ENCODE data around the gene CLASP1. TPM values are rescaled to one million over a fixed set of nuclear protein-coding genes. Genes with fewer than 3 reads are reported as not detected.
"Not testable (repeated sequence)": the region's sequence is repeated elsewhere in the genome, so short reads cannot be mapped to it uniquely, and the experiment has no call there.

CLASP1 gene
- total RNA-seq, 2 donors from 2014 or later, result 63.4 to 69.5 TPM

GRCh38 chr2:121626777-121627524 is 22.3 kb downstream of the CLASP1 start:
- Mint-ChIP-seq H3K27ac (no peak overlapping the region), H3K27me3 (no peaks in the 10 kb centered on the region), H3K4me1 (peaks cover 18% of the 10 kb centered on the region), H3K36me3 (ENCODE audit: low read depth) (no peaks in the 10 kb centered on the region), H3K4me3 (no peak overlapping the region)
- no peak for DNase-seq
- no peak for ATAC-seq
- H3K9me3 ChIP-seq (ENCODE audit: control insufficient read depth, low read length, poor library complexity, severe bottlenecking), result no peaks in the 10 kb centered on the region

- no peaks in the 10 kb centered on the region for H3K9me3 ChIP-seq (ENCODE audit: control insufficient read depth, low read length, poor library complexity, severe bottlenecking)
- ATAC-seq (no peak), DNase-seq (no peak)
- no peaks in the 10 kb centered on the region for H3K36me3 Mint-ChIP-seq (ENCODE audit: low read depth)
- H3K27me3 Mint-ChIP-seq, result no peaks in the 10 kb centered on the region
- H3K4me1 Mint-ChIP-seq, result peaks cover 21% of the 10 kb centered on the region
- no peak overlapping the region for H3K4me3 Mint-ChIP-seq
- H3K27ac Mint-ChIP-seq, result peak overlapping the region; percentile 68
Observed at GRCh38 chr2:121625953-121626352, 23.3 kb downstream of the CLASP1 start.

DNA sequence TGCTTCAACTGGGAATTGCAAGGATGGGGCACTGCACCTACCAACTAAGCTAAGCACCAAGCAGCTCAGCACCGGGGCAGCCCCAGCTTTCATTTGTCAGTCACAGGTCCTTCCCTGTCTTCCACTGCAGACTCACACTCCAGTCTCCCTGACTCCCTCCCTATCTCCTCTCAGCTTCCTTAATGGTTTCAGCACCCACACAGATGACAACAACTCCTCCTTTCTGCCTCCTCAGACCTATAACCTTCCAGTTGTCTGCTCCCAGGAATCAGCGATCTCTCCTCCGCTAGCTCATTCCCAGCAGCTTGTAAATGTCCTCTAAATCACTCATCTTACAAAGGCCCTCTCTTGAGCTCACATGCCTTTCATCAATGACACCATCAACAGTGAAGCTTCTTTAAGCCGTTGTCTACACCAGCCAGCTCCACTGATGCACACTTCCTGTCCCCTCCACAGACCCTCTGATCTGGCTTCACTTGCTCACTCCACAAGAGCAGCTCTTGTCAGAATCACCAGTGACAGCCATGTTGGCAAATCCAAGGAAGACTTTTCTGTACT is 32.1 kb downstream of the CLASP1 start:
- no peaks in the 10 kb centered on the region for H3K9me3 ChIP-seq (ENCODE audit: control insufficient read depth, low read length, poor library complexity, severe bottlenecking)
- no peak overlapping the region for H3K27ac Mint-ChIP-seq
- H3K36me3 Mint-ChIP-seq (ENCODE audit: low read depth), result peaks cover 2% of the 10 kb centered on the region
- H3K4me1 Mint-ChIP-seq, result peaks cover 11% of the 10 kb centered on the region
- no peak for DNase-seq
- H3K27me3 Mint-ChIP-seq, result no peaks in the 10 kb centered on the region
- no peak overlapping the region for H3K4me3 Mint-ChIP-seq
- ATAC-seq, result no peak

- peaks cover 11% of the 10 kb centered on the region for H3K4me1 Mint-ChIP-seq
- H3K27me3 Mint-ChIP-seq, result no peaks in the 10 kb centered on the region
- ATAC-seq (no peak), DNase-seq (no peak)
- peaks cover 2% of the 10 kb centered on the region for H3K36me3 Mint-ChIP-seq (ENCODE audit: low read depth)
- no peaks in the 10 kb centered on the region for H3K9me3 ChIP-seq (ENCODE audit: control insufficient read depth, low read length, poor library complexity, severe bottlenecking)
- no peak overlapping the region for H3K4me3 Mint-ChIP-seq
- no peak overlapping the region for H3K27ac Mint-ChIP-seq
Observed at GRCh38 chr2:121613774-121614173, 35.5 kb downstream of the CLASP1 start.

GRCh38 chr2:121613152-121613551 is 36.1 kb downstream of the CLASP1 start:
- Mint-ChIP-seq H3K36me3 (ENCODE audit: low read depth) (peaks cover 2% of the 10 kb centered on the region), H3K4me3 (no peak overlapping the region), H3K27me3 (no peaks in the 10 kb centered on the region), H3K4me1 (peaks cover 11% of the 10 kb centered on the region), H3K27ac (no peak overlapping the region)
- no peaks in the 10 kb centered on the region for H3K9me3 ChIP-seq (ENCODE audit: control insufficient read depth, low read length, poor library complexity, severe bottlenecking)
- no peak for ATAC-seq
- no peak for DNase-seq

DNA sequence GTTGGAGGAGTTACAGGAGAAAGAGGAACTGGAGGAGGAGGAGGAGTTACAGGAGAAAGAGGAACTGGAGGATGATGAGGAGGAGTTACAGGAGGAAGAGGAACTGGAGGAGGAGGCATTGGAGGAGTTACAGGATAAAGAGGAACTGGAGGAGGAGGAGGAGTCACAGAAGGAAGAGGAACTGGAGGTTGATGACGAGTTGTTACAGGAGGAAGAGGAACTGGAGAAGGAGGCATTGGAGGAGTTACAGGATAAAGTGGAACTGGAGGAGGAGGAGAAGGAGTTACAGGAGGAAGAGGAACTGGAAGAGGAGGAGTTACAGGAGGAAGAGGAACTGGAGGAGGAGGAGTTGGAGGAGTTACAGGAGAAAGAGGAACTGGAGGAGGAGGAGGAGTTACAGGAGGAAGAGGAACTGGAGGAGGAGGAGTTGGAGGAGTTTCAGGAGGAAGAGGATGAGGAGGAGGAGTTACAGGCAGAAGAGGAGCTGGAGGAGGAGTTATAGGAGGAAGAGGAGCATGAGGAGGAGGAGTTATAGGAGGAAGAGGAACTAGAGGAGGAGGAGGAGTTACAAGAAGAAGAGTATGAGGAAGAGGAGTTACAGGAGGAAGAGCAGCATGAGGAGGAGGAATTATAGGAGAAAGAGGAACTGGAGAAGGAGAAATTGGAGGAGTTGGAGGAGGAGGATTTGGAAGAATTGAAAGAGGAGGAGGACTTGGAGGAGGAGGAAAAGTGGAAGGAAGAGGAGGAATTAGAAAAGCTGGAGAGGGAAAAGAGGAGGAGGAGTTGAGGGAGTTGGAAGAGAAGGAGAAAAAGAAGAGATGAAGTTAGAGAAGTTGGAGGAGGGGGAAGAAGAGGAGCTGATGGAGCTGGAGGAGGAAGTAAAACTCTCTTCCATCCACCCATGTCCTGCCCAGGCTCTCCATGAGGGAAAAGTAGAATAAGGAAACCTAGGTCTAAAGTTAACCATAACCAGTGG is 37.2 kb downstream of the CLASP1 start:
- Mint-ChIP-seq H3K27ac (no peak overlapping the region), H3K27me3 (no peaks in the 10 kb centered on the region), H3K4me1 (peaks cover 15% of the 10 kb centered on the region), H3K4me3 (no peak overlapping the region), H3K36me3 (ENCODE audit: low read depth) (peaks cover 2% of the 10 kb centered on the region)
- DNase-seq (no peak), ATAC-seq (no peak)
- no peaks in the 10 kb centered on the region for H3K9me3 ChIP-seq (ENCODE audit: control insufficient read depth, low read length, poor library complexity, severe bottlenecking)

DNA sequence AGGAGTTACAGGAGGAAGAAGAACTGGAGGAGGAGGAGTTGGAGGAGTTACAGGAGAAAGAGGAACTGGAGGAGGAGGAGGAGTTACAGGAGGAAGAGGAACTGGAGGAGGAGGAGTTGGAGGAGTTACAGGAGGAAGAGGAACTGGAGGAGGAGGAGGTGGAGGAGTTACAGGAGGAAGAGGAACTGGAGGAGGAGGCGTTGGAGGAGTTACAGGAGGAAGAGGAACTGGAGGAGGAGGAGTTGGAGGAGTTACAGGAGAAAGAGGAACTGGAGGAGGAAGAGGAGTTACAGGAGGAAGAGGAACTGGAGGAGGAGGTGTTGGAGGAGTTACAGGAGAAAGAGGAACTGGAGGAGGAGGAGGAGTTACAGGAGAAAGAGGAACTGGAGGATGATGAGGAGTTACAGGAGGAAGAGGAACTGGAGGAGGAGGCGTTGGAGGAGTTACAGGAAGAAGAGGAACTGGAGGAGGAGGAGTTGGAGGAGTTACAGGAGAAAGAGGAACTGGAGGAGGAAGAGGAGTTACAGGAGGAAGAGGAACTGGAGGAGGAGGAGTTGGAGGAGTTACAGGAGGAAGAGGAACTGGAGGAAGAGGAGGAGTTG is 38.1 kb downstream of the CLASP1 start:
- not testable (repeated sequence) for H3K27me3 Mint-ChIP-seq; H3K4me3 Mint-ChIP-seq; H3K9me3 ChIP-seq (ENCODE audit: control insufficient read depth, low read length, poor library complexity, severe bottlenecking); ATAC-seq; DNase-seq; H3K36me3 Mint-ChIP-seq (ENCODE audit: low read depth); H3K27ac Mint-ChIP-seq
- H3K4me1 Mint-ChIP-seq, result peaks cover 18% of the 10 kb centered on the region

- ATAC-seq; H3K4me3 Mint-ChIP-seq; H3K27ac Mint-ChIP-seq; H3K9me3 ChIP-seq (ENCODE audit: control insufficient read depth, low read length, poor library complexity, severe bottlenecking); H3K36me3 Mint-ChIP-seq (ENCODE audit: low read depth); DNase-seq; H3K27me3 Mint-ChIP-seq: not testable (repeated sequence)
- H3K4me1 Mint-ChIP-seq, result peaks cover 19% of the 10 kb centered on the region
Observed at GRCh38 chr2:121610487-121610874, 38.8 kb downstream of the CLASP1 start.

GRCh38 chr2:121608967-121609366 is 40.3 kb downstream of the CLASP1 start:
- Mint-ChIP-seq H3K4me1 (peaks cover 21% of the 10 kb centered on the region), H3K4me3 (no peak overlapping the region), H3K36me3 (ENCODE audit: low read depth) (peaks cover 3% of the 10 kb centered on the region), H3K27ac (no peak overlapping the region), H3K27me3 (no peaks in the 10 kb centered on the region)
- ATAC-seq, result no peak
- DNase-seq, result no peak
- no peaks in the 10 kb centered on the region for H3K9me3 ChIP-seq (ENCODE audit: control insufficient read depth, low read length, poor library complexity, severe bottlenecking)

DNA sequence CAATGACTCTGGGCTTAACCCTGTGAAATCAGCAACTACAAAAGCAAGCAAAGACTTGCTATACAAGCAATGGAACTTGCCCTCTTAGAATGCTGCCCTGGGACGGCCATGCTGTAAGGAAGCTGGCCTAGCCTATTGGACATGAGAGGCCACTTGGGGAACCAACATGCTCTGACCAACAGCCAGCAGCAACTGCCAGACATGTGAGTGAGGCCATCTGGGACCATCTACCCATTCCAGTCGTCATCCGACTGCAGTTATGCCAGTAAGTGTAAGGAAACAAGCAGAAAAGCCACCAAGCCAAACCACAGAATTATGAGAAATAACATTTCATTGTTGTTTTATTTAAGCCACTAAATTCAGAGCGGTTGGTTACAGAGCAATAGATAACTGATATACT is 40.9 kb downstream of the CLASP1 start:
- peaks cover 24% of the 10 kb centered on the region for H3K4me1 Mint-ChIP-seq
- DNase-seq (no peak), ATAC-seq (no peak)
- no peaks in the 10 kb centered on the region for H3K27me3 Mint-ChIP-seq
- H3K4me3 Mint-ChIP-seq, result no peak overlapping the region
- no peaks in the 10 kb centered on the region for H3K9me3 ChIP-seq (ENCODE audit: control insufficient read depth, low read length, poor library complexity, severe bottlenecking)
- H3K27ac Mint-ChIP-seq, result no peak overlapping the region
- peaks cover 5% of the 10 kb centered on the region for H3K36me3 Mint-ChIP-seq (ENCODE audit: low read depth)

DNA sequence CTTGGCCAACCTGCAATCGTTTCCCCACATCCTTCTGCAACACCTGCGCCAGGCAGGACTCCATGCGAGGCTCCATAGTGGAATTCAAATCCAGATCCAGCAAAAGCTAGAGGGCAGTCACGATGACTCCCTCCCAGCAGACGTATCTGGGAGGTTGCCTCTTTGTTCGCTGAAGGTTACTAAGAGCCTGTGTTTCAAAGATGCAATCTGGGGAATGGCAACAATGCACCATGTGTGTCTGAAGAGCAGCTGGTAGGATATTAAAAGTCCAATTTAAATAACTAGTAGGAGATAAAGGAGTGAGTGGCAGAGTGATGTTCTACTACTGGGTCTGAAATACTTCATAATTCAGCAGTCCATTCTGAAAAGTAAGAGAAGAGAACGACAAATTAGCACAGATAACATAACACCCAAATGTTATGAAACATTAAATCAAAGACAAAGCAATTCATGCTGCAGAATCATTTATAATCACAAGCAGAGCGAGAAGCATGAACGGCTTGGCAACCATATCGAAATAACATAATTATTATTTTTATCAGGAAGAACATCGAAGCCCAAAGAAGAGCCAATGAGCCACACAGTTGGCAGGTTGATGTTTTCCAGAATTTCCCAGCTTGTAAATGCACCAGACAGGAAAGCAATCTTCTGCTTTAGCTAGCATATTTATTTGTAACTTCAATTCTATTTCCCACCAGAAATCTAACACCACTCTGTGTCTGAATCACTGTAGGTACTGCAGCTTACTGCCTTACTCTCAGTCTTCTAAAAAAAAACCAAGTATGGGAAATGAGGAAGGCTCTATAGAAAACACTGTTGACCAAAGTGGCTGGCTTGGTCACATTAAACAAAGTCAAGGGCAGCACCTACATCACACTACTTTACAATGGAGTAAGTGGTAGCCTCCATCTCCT is 43.2 kb downstream of the CLASP1 start:
- peaks cover 37% of the 10 kb centered on the region for H3K4me1 Mint-ChIP-seq
- peak overlapping the region; percentile 8 for H3K4me3 Mint-ChIP-seq
- H3K27ac Mint-ChIP-seq, result no peak overlapping the region

GRCh38 chr2:121603185-121603584 is 46.1 kb downstream of the CLASP1 start:
- Mint-ChIP-seq H3K36me3 (ENCODE audit: low read depth) (peaks cover 8% of the 10 kb centered on the region), H3K4me3 (no peak overlapping the region), H3K27ac (no peak overlapping the region), H3K27me3 (no peaks in the 10 kb centered on the region), H3K4me1 (peaks cover 42% of the 10 kb centered on the region)
- ATAC-seq, result no peak
- no peak for DNase-seq
- no peaks in the 10 kb centered on the region for H3K9me3 ChIP-seq (ENCODE audit: control insufficient read depth, low read length, poor library complexity, severe bottlenecking)

More for the DNA sequence above, 43.2 kb downstream of the CLASP1 start:
- Mint-ChIP-seq H3K27me3 (no peaks in the 10 kb centered on the region), H3K36me3 (ENCODE audit: low read depth) (peaks cover 8% of the 10 kb centered on the region)
- no peak for DNase-seq
- no peak for ATAC-seq
- H3K9me3 ChIP-seq (ENCODE audit: control insufficient read depth, low read length, poor library complexity, severe bottlenecking), result no peaks in the 10 kb centered on the region
